CD4-positive, CD25-positive, alpha-beta regulatory T cell (primary cell): ENCODE measurements around the gene GSK3B. TPM values are rescaled to one million over a fixed set of nuclear protein-coding genes. Genes with fewer than 3 reads are reported as not detected.
A peak's percentile ranks its signal among the peaks of the same experiment; 100 is the strongest.

ENCODE experiments used
- ATAC-seq, 2 donors: fragments of 150-1000 bp; cut with Tn5 transposase; one replicate each; pipeline ENCODE4 v1.10.0; 2021; ENCODE audit warnings: low read depth in 2 of 2, moderate number of reproducible peaks in 2 of 2, moderate library complexity in 1 of 2
- DNase-seq, 3 donors: peaks; one replicate each; pipeline versions ENCODE4 v3.0.0 to v3.0.0-alpha.2; 2012 to 2022; ENCODE audit warnings: mixed read lengths in 1 of 3
- H3K27ac ChIP-seq: one replicate; pipeline ENCODE4 v1.7.0; 2013; ENCODE audit warnings: mild to moderate bottlenecking, low read length; ENCODE audit not compliant: insufficient read depth, poor library complexity, severe bottlenecking
- H3K27me3 ChIP-seq: one replicate; pipeline ENCODE4 v1.7.0; 2013; ENCODE audit warnings: low read length; ENCODE audit not compliant: control insufficient read depth, insufficient read depth
- H3K36me3 ChIP-seq: one replicate; pipeline ENCODE4 v1.7.0; 2013; ENCODE audit warnings: mild to moderate bottlenecking, low read length, moderate library complexity; ENCODE audit not compliant: control insufficient read depth, insufficient read depth
- H3K4me1 ChIP-seq: 2 replicates; pipeline ENCODE4 v1.7.0; 2013; ENCODE audit warnings: mild to moderate bottlenecking, low read length; ENCODE audit not compliant: insufficient read depth, control insufficient read depth, poor library complexity, severe bottlenecking
- H3K4me3 ChIP-seq: one replicate; pipeline ENCODE4 v1.7.0; 2013; ENCODE audit warnings: low read depth, mild to moderate bottlenecking, low read length, moderate library complexity
- H3K9me3 ChIP-seq, 2 experiments: 1 replicate in 1 of 2; 2 replicates in 1 of 2; pipeline ENCODE4 v1.7.0; 2013; ENCODE audit warnings: low read length in 2 of 2, mild to moderate bottlenecking in 1 of 2, moderate library complexity in 1 of 2; ENCODE audit not compliant: control insufficient read depth in 2 of 2
- H3K27ac Mint-ChIP-seq, 3 donors: one replicate each; pipeline ENCODE4 v1.8.0; 2020 to 2022; ENCODE audit warnings: mild to moderate bottlenecking in 3 of 3, mixed read lengths in 3 of 3, moderate library complexity in 2 of 3
- H3K27me3 Mint-ChIP-seq: one replicate; pipeline ENCODE4 v1.8.0; 2022; ENCODE audit warnings: mild to moderate bottlenecking, mixed read lengths
- H3K36me3 Mint-ChIP-seq: one replicate; pipeline ENCODE4 v1.8.0; 2020; ENCODE audit warnings: mixed read lengths
- H3K4me1 Mint-ChIP-seq, 4 donors: one replicate each; pipeline ENCODE4 v1.8.0; 2020 to 2022; ENCODE audit warnings: mixed read lengths in 4 of 4, mild to moderate bottlenecking in 1 of 4
- H3K4me3 Mint-ChIP-seq, 4 donors: one replicate each; pipeline ENCODE4 v1.8.0; 2020 to 2022; ENCODE audit warnings: mild to moderate bottlenecking in 4 of 4, mixed read lengths in 4 of 4, moderate library complexity in 3 of 4
- H3K9me3 Mint-ChIP-seq, 7 donors: one replicate each; pipeline ENCODE4 v1.8.0; 2020 to 2022; ENCODE audit warnings: mixed read lengths in 7 of 7, mild to moderate bottlenecking in 3 of 7, moderate library complexity in 2 of 7
- polyA plus RNA-seq, 4 donors: library from polyadenylated mRNA; unstranded; fragments of 300-500 nt; fragmentation: Illumina TruSeq; gene quantifications; one replicate each; pipeline ENCODE4 v1.2.3, GENCODE V29; 2021
- total RNA-seq: library from RNA; stranded (reverse); gene quantifications from one replicate; pipeline ENCODE4 v1.2.3, GENCODE V29; 2022

The GSK3B gene
- total and polyA plus RNA-seq, 5 donors from 2014 or later: 12.9 to 45.4 (median 15.7) TPM

DNA sequence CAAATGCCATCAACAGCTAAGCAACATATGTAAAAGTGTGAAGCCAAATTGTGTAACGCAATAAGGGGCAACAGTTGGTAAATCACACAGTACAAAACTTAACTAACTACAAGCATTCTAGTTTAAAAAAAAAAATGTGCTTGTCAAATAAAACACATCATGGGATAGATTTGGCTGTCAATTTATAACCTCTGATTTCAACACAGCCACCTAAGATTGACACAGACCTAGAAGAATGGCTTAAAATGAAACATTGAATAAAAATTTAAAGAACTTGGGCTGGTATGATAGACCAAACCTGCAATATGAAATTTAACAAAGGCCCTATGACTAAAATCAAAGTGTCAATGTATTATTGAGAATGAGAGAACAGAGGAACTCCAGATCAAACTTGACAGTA lies 164.0 kb downstream of the GSK3B start:
- peaks cover 15 to 33% (median 31%) of the 10 kb centered on the region in 4 donors for H3K4me1 Mint-ChIP-seq
- H3K4me3 Mint-ChIP-seq: no peak overlapping the region
- no peaks in the 10 kb centered on the region for H3K36me3 ChIP-seq
- peaks cover 4% of the 10 kb centered on the region for H3K36me3 Mint-ChIP-seq
- H3K27me3 Mint-ChIP-seq: no peaks in the 10 kb centered on the region
- H3K27ac Mint-ChIP-seq: no peak overlapping the region
- H3K27ac ChIP-seq: no peak overlapping the region
- no peaks in the 10 kb centered on the region for H3K27me3 ChIP-seq
- ATAC-seq (no peak), DNase-seq (no peak)
- H3K9me3 Mint-ChIP-seq: peaks cover 0 to 1% (median 0%) of the 10 kb centered on the region in 7 donors
- H3K9me3 ChIP-seq: no peaks in the 10 kb centered on the region
- no peak overlapping the region for H3K4me3 ChIP-seq
- H3K4me1 ChIP-seq: no peaks in the 10 kb centered on the region

GRCh38 chr3:119927190-119927589 lies 167.1 kb downstream of the GSK3B start:
- H3K9me3 Mint-ChIP-seq: peaks cover 0 to 1% (median 0%) of the 10 kb centered on the region in 7 donors
- no peaks in the 10 kb centered on the region for H3K27me3 ChIP-seq
- H3K36me3 ChIP-seq: peaks cover 2% of the 10 kb centered on the region
- H3K4me1 Mint-ChIP-seq: peaks cover 14 to 23% (median 19%) of the 10 kb centered on the region in 4 donors
- no peak overlapping the region for H3K27ac ChIP-seq
- no peaks in the 10 kb centered on the region for H3K9me3 ChIP-seq
- no peak overlapping the region for H3K4me3 Mint-ChIP-seq
- H3K27me3 Mint-ChIP-seq: no peaks in the 10 kb centered on the region
- no peak for ATAC-seq
- no peaks in the 10 kb centered on the region for H3K4me1 ChIP-seq
- DNase-seq: no peak
- no peak overlapping the region for H3K4me3 ChIP-seq
- H3K27ac Mint-ChIP-seq: no peak overlapping the region
- H3K36me3 Mint-ChIP-seq: peaks cover 4% of the 10 kb centered on the region

DNA sequence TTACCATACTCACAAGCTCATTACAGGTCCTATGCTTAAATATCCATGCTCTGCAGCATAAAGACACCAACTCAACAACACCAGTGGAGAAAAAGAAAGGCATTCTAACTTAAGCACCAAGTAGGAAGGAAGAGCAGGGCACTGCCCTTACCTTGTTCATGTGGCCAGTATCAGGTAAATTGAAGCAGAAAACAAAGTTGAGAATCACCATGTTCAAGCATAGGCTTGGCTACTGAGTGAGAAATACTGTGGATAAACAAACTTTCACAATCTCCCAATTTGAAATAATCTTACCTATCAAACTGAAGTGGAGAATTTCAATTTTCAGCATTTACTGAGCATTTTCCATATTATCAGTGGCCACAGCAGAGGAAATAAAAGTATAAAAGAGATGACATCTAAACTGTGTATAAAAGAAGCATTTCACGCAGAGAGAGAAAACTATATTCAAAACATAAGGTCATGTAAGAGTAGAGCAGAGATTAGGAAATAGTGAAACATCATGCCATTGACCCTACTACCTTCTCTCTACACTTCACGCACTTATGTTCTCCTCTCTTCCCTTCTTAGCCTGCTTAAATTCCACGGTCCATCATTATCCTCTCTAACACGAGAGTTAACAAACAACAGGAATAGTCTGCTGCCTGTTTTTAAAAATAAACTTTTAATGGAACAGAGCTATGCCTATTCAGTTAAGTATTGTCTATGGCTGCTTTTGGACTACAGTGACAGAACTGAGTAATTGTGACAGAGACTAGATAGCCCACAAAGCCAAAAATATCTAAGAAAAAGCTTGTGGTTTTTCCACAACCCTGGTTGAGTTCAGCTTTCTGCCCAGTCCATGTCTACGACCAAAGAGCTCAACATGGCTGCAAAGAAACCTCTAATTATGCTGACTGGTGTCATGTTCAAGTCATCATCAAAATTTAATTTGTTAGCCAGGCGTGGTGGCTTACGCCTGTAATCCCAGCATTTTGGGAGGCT lies 169.8 kb downstream of the GSK3B start:
- ATAC-seq (no peak), DNase-seq (no peak)
- H3K27me3 Mint-ChIP-seq: no peaks in the 10 kb centered on the region
- H3K4me1 Mint-ChIP-seq: peaks cover 11 to 26% (median 13%) of the 10 kb centered on the region in 4 donors
- H3K9me3 Mint-ChIP-seq: peaks cover 0 to 2% (median 0%) of the 10 kb centered on the region in 7 donors
- Histone ChIP-seq H3K36me3 (peaks cover 16% of the 10 kb centered on the region), H3K27me3 (no peaks in the 10 kb centered on the region), H3K27ac (no peak overlapping the region), H3K4me3 (no peak overlapping the region), H3K4me1 (peaks cover 3% of the 10 kb centered on the region), H3K9me3 (no peaks in the 10 kb centered on the region)
- peak overlapping the region in 2 of 3 donors; percentile 8 to 76 for H3K27ac Mint-ChIP-seq
- peaks cover 22% of the 10 kb centered on the region for H3K36me3 Mint-ChIP-seq
- H3K4me3 Mint-ChIP-seq: no peak overlapping the region

GRCh38 chr3:119918992-119919933 lies 175.0 kb downstream of the GSK3B start:
- H3K4me3 Mint-ChIP-seq: no peak overlapping the region

GRCh38 chr3:119913021-119913420 lies 181.2 kb downstream of the GSK3B start:
- Mint-ChIP-seq H3K27ac (no peak overlapping the region), H3K4me1 (peaks cover 15 to 20% (median 16%) of the 10 kb centered on the region in 4 donors), H3K36me3 (peaks cover 33% of the 10 kb centered on the region), H3K4me3 (no peak overlapping the region), H3K27me3 (no peaks in the 10 kb centered on the region), H3K9me3 (no peaks in the 10 kb centered on the region)
- no peaks in the 10 kb centered on the region for H3K4me1 ChIP-seq
- peaks cover 25% of the 10 kb centered on the region for H3K36me3 ChIP-seq
- no peak overlapping the region for H3K4me3 ChIP-seq
- DNase-seq: no peak
- H3K27me3 ChIP-seq: no peaks in the 10 kb centered on the region
- no peak overlapping the region for H3K27ac ChIP-seq
- no peaks in the 10 kb centered on the region for H3K9me3 ChIP-seq
- ATAC-seq: no peak

More at GRCh38 chr3:119918992-119919933, 175.0 kb downstream of the GSK3B start:
- DNase-seq: no peak
- Mint-ChIP-seq H3K27me3 (no peaks in the 10 kb centered on the region), H3K36me3 (peaks cover 30% of the 10 kb centered on the region), H3K9me3 (peaks cover 0 to 2% (median 0%) of the 10 kb centered on the region in 7 donors), H3K4me1 (peaks cover 13 to 25% (median 17%) of the 10 kb centered on the region in 4 donors), H3K27ac (no peak overlapping the region)
- Histone ChIP-seq H3K9me3 (no peaks in the 10 kb centered on the region), H3K27me3 (no peaks in the 10 kb centered on the region), H3K36me3 (peaks cover 27% of the 10 kb centered on the region), H3K27ac (no peak overlapping the region), H3K4me1 (peaks cover 6% of the 10 kb centered on the region), H3K4me3 (no peak overlapping the region)
- ATAC-seq: no peak

DNA sequence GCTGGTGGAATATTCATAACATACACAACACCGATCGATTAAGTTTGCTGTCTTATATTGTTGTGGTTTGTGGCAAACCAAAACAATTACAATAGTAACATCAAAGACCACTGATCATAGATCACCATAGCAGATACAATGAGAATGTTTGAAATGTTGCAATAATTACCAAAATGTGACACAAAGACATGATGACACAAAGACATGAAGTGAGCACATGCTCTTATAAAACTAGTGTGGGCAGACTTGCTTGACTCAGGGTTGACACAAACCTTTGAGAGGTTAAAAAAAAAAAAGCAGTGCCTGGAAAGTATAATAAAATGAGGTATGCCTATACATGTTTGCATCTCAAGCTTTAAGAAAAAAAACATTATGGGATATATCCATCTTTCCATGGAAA lies 182.0 kb downstream of the GSK3B start:
- Histone ChIP-seq H3K27ac (peak overlapping the region; percentile 16), H3K4me3 (no peak overlapping the region), H3K36me3 (peaks cover 25% of the 10 kb centered on the region), H3K9me3 (no peaks in the 10 kb centered on the region), H3K4me1 (no peaks in the 10 kb centered on the region), H3K27me3 (no peaks in the 10 kb centered on the region)
- no peak overlapping the region for H3K4me3 Mint-ChIP-seq
- H3K9me3 Mint-ChIP-seq: no peaks in the 10 kb centered on the region
- no peaks in the 10 kb centered on the region for H3K27me3 Mint-ChIP-seq
- no peak for ATAC-seq
- H3K27ac Mint-ChIP-seq: peak overlapping the region in 1 of 3 donors; percentile 45
- peaks cover 33% of the 10 kb centered on the region for H3K36me3 Mint-ChIP-seq
- H3K4me1 Mint-ChIP-seq: peaks cover 15 to 20% (median 16%) of the 10 kb centered on the region in 4 donors
- DNase-seq: no peak

GRCh38 chr3:119911748-119912147 lies 182.5 kb downstream of the GSK3B start:
- Histone ChIP-seq H3K36me3 (peaks cover 25% of the 10 kb centered on the region), H3K9me3 (no peaks in the 10 kb centered on the region), H3K27ac (no peak overlapping the region), H3K4me1 (no peaks in the 10 kb centered on the region), H3K27me3 (no peaks in the 10 kb centered on the region), H3K4me3 (no peak overlapping the region)
- peak overlapping the region in 1 of 3 donors; percentile 45 for H3K27ac Mint-ChIP-seq
- ATAC-seq (no peak), DNase-seq (no peak)
- H3K36me3 Mint-ChIP-seq: peaks cover 33% of the 10 kb centered on the region
- H3K4me3 Mint-ChIP-seq: no peak overlapping the region
- H3K4me1 Mint-ChIP-seq: peaks cover 15 to 19% (median 16%) of the 10 kb centered on the region in 4 donors
- H3K27me3 Mint-ChIP-seq: no peaks in the 10 kb centered on the region
- no peaks in the 10 kb centered on the region for H3K9me3 Mint-ChIP-seq
